Chondrocyte (in vitro differentiated cells): ENCODE measurements around the gene SORBS2. TPM values are rescaled to one million over a fixed set of nuclear protein-coding genes. Genes with fewer than 3 reads are reported as not detected.
A peak's percentile ranks its signal among the peaks of the same experiment; 100 is the strongest.
"Not testable (repeated sequence)": the region's sequence is repeated elsewhere in the genome, so short reads cannot be mapped to it uniquely, and the experiment has no call there.

ENCODE experiments used
- DNase-seq: peaks from one replicate; pipeline ENCODE4 v3.0.0; 2021; ENCODE audit warnings: mixed read lengths, low spot score
- H3K27ac Mint-ChIP-seq: one replicate; pipeline ENCODE4 v1.8.0; 2021; ENCODE audit warnings: mild to moderate bottlenecking, moderate library complexity, mixed read lengths; ENCODE audit not compliant: unreplicated experiment
- H3K27me3 Mint-ChIP-seq: 2 replicates; pipeline ENCODE4 v1.8.0; 2021; ENCODE audit warnings: low read depth, mixed read lengths
- H3K36me3 Mint-ChIP-seq: 2 replicates; pipeline ENCODE4 v1.8.0; 2021; ENCODE audit warnings: low read depth, mixed read lengths
- H3K4me1 Mint-ChIP-seq: 2 replicates; pipeline ENCODE4 v1.8.0; 2021; ENCODE audit warnings: low read depth, mild to moderate bottlenecking, mixed read lengths
- H3K4me3 Mint-ChIP-seq: one replicate; pipeline ENCODE4 v1.8.0; 2021; ENCODE audit warnings: mild to moderate bottlenecking, moderate library complexity, mixed read lengths; ENCODE audit not compliant: unreplicated experiment
- H3K9me3 Mint-ChIP-seq: 2 replicates; pipeline ENCODE4 v1.8.0; 2021; ENCODE audit warnings: low read depth, mixed read lengths
- CTCF ChIP-seq: fragments of 200-600 bp; sonication (generic); IDR thresholded peaks from 2 replicates; pipeline ENCODE4 v1.5.0; 2021; ENCODE audit warnings: antibody characterized with exemption, mild to moderate bottlenecking, moderate library complexity
- total RNA-seq: library from RNA; stranded (reverse); gene quantifications from 3 replicates; pipeline ENCODE4 v1.2.1, GENCODE V29; 2021

Gene SORBS2
- total RNA-seq, 1 donor from 2014 or later = 104 TPM

- Mint-ChIP-seq H3K9me3 (peaks cover 2% of the 10 kb centered on the region), H3K27me3 (no peaks in the 10 kb centered on the region), H3K36me3 (no peaks in the 10 kb centered on the region), H3K27ac (no peak overlapping the region), H3K4me1 (peaks cover 38% of the 10 kb centered on the region), H3K4me3 (no peak overlapping the region)
- no peak for TF ChIP-seq CTCF
- no peak for DNase-seq
These were observed 249.5 kb downstream of the SORBS2 start for GRCh38 chr4:185562531-185562930.

GRCh38 chr4:185560316-185560715, 251.7 kb downstream of the SORBS2 start:
- Mint-ChIP-seq H3K27ac (peak overlapping the region; percentile 96), H3K9me3 (peaks cover 16% of the 10 kb centered on the region)
- no peak for TF ChIP-seq CTCF

GRCh38 chr4:185559915-185560281, 252.1 kb downstream of the SORBS2 start:
- Mint-ChIP-seq H3K4me3 (no peak overlapping the region), H3K9me3 (peaks cover 16% of the 10 kb centered on the region), H3K27ac (peak overlapping the region; percentile 96), H3K36me3 (peaks cover 4% of the 10 kb centered on the region), H3K27me3 (no peaks in the 10 kb centered on the region), H3K4me1 (peaks cover 19% of the 10 kb centered on the region)
- TF ChIP-seq CTCF = no peak
- DNase-seq = no peak

More at GRCh38 chr4:185560316-185560715, 251.7 kb downstream of the SORBS2 start:
- DNase-seq = no peak
- no peak overlapping the region for H3K4me3 Mint-ChIP-seq
- no peaks in the 10 kb centered on the region for H3K27me3 Mint-ChIP-seq
- peaks cover 19% of the 10 kb centered on the region for H3K4me1 Mint-ChIP-seq
- peaks cover 4% of the 10 kb centered on the region for H3K36me3 Mint-ChIP-seq

DNA sequence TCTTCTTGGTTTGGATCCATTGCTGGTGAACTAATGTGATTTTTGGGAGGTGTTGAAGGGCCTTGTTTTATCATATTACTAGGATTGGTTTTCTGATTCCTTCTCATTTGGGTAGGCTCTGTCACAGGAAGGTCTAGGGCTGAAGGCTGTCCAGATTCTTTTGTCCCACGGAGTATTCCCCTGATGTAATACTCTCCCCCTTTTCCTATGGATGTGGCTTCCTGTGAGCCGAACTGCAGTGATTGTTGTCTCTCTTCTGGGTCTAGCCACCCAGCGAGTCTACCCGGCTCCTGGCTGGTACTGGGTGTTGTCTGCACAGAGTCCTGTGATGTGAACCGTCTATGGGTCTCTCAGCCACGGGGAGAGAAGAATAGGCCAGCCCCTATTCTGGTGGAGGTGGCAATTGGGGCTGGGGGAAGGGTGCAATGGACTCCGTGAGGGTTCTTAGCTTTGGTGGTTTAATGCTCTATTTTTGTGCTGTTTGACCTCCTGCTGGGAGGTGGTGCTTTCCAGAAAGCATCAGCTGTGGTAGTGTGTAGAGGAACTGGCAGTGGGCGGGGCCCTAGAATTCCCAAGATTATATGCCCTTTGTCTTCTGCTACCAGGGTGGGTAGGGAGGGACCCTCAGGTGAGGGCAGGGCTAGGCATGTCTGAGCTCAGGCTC, 252.6 kb downstream of the SORBS2 start:
- Mint-ChIP-seq H3K4me1 (peaks cover 19% of the 10 kb centered on the region), H3K27ac (peak overlapping the region; percentile 96), H3K9me3 (peaks cover 13% of the 10 kb centered on the region)
- not testable (repeated sequence) for DNase-seq, H3K36me3 Mint-ChIP-seq, H3K27me3 Mint-ChIP-seq, H3K4me3 Mint-ChIP-seq

GRCh38 chr4:185554365-185555126, 257.4 kb downstream of the SORBS2 start:
- peaks cover 10% of the 10 kb centered on the region for H3K4me1 Mint-ChIP-seq
- TF ChIP-seq CTCF = no peak
- no peak for DNase-seq
- peaks cover 13% of the 10 kb centered on the region for H3K9me3 Mint-ChIP-seq
- H3K36me3 Mint-ChIP-seq = peaks cover 4% of the 10 kb centered on the region
- H3K4me3 Mint-ChIP-seq = no peak overlapping the region
- H3K27me3 Mint-ChIP-seq = no peaks in the 10 kb centered on the region
- H3K27ac Mint-ChIP-seq = no peak overlapping the region
